SK-N-SH treated with all-trans-retinoic acid at 6 μM for 48 hours (cell line): ENCODE data around the gene SUGCT.

ENCODE experiments used
- ATAC-seq: fragments of 200-7000 bp; cut with Tn5 transposase; 3 replicates; pipeline ENCODE4 v1.9.1; 2020; ENCODE audit warnings: mild to moderate bottlenecking, moderate library complexity
- ARNTL ChIP-seq: fragments of 450-650 bp; formaldehyde crosslinking; IDR thresholded peaks from 2 replicates; pipeline ENCODE4 v1.5.0; 2020; ENCODE audit warnings: low read depth, mild to moderate bottlenecking, moderate library complexity, borderline replicate concordance
- CSDC2 ChIP-seq: fragments of 250-450 bp; sonication (Bioruptor Pico); IDR thresholded peaks from 2 replicates; pipeline ENCODE4 v1.5.0; 2020; ENCODE audit warnings: mild to moderate bottlenecking, moderate library complexity
- ESRRG ChIP-seq: fragments of 250-450 bp; sonication (Bioruptor Pico); IDR thresholded peaks from 2 replicates; pipeline ENCODE4 v1.6.1; 2021; ENCODE audit warnings: mild to moderate bottlenecking
- GLIS3 ChIP-seq: fragments of 250-450 bp; sonication (Bioruptor Pico); IDR thresholded peaks from 2 replicates; pipeline ENCODE4 v1.5.0; 2020; ENCODE audit warnings: mild to moderate bottlenecking, moderate library complexity
- ISL1 ChIP-seq: fragments of 250-450 bp; sonication (Bioruptor Pico); IDR thresholded peaks from 2 replicates; pipeline ENCODE4 v2.1.2; 2022; ENCODE audit warnings: mild to moderate bottlenecking, moderate library complexity
- OSR1 ChIP-seq: fragments of 250-450 bp; sonication (Bioruptor Pico); IDR thresholded peaks from 2 replicates; pipeline ENCODE4 v1.8.0; 2022; ENCODE audit warnings: moderate library complexity, mild to moderate bottlenecking, inconsistent platforms
- PPARA ChIP-seq: fragments of 250-450 bp; sonication (Bioruptor Pico); IDR thresholded peaks from 2 replicates; pipeline ENCODE4 v1.5.0; 2020; ENCODE audit warnings: mild to moderate bottlenecking, borderline replicate concordance
- RARB ChIP-seq: fragments of 250-450 bp; sonication (Bioruptor Pico); IDR thresholded peaks from 2 replicates; pipeline ENCODE4 v1.8.0; 2021; ENCODE audit warnings: mild to moderate bottlenecking, moderate library complexity
- SNAI2 ChIP-seq: fragments of 250-450 bp; sonication (Bioruptor Pico); IDR thresholded peaks from 2 replicates; pipeline ENCODE4 v1.5.0; 2020; ENCODE audit warnings: mild to moderate bottlenecking, moderate library complexity
- TCF4 ChIP-seq: fragments of 250-450 bp; sonication (Bioruptor Pico); IDR thresholded peaks from 2 replicates; pipeline ENCODE4 v1.8.0; 2021; ENCODE audit warnings: mild to moderate bottlenecking, moderate library complexity, borderline replicate concordance
- TOX ChIP-seq: fragments of 250-450 bp; sonication (Bioruptor Pico); IDR thresholded peaks from 2 replicates; pipeline ENCODE4 v1.8.0; 2021; ENCODE audit warnings: mild to moderate bottlenecking, moderate library complexity, borderline replicate concordance
- ZC3H10 ChIP-seq: fragments of 250-450 bp; sonication (Bioruptor Pico); IDR thresholded peaks from 2 replicates; pipeline ENCODE4 v1.5.1; 2021; ENCODE audit warnings: mild to moderate bottlenecking, moderate library complexity
- ZFP3 ChIP-seq: fragments of 250-450 bp; sonication (Bioruptor Pico); IDR thresholded peaks from 2 replicates; pipeline ENCODE4 v1.5.0; 2020; ENCODE audit warnings: mild to moderate bottlenecking, moderate library complexity
- ZFP30 ChIP-seq: fragments of 450-650 bp; formaldehyde crosslinking; IDR thresholded peaks from 2 replicates; pipeline ENCODE4 v1.5.0; 2022; ENCODE audit warnings: mild to moderate bottlenecking, moderate library complexity
- ZNF565 ChIP-seq: fragments of 450-650 bp; formaldehyde crosslinking; conservative IDR thresholded peaks from 2 replicates; pipeline ENCODE4 v1.5.0; 2020; ENCODE audit warnings: low read depth, mild to moderate bottlenecking, moderate library complexity
- ZNF70 ChIP-seq: fragments of 450-650 bp; formaldehyde crosslinking; IDR thresholded peaks from 2 replicates; pipeline ENCODE4 v1.5.0; 2020; ENCODE audit warnings: mild to moderate bottlenecking, moderate library complexity
- ZNF8 ChIP-seq: fragments of 450-650 bp; formaldehyde crosslinking; IDR thresholded peaks from 2 replicates; pipeline ENCODE4 v1.5.0; 2020; ENCODE audit warnings: mild to moderate bottlenecking, moderate library complexity
- TF ChIP-seq, protein P1 (sequence below): fragments of 250-450 bp; sonication (Bioruptor Pico); IDR thresholded peaks from 2 replicates; pipeline ENCODE4 v1.5.1; 2021; ENCODE audit warnings: mild to moderate bottlenecking, moderate library complexity
- TF ChIP-seq, protein P2 (sequence below): fragments of 250-450 bp; sonication (Bioruptor Pico); IDR thresholded peaks from 2 replicates; pipeline ENCODE4 v1.8.0; 2021; ENCODE audit warnings: low read depth, mild to moderate bottlenecking, moderate library complexity, borderline replicate concordance
- TF ChIP-seq, protein P3 (sequence below): fragments of 250-450 bp; sonication (Bioruptor Pico); IDR thresholded peaks from 2 replicates; pipeline ENCODE4 v1.5.0; 2020; ENCODE audit warnings: mild to moderate bottlenecking, moderate library complexity
- TF ChIP-seq, protein P4 (sequence below): fragments of 250-450 bp; sonication (Bioruptor Pico); IDR thresholded peaks from 2 replicates; pipeline ENCODE4 v1.5.1; 2020; ENCODE audit warnings: low read depth, mild to moderate bottlenecking, moderate library complexity
- TF ChIP-seq, protein P5 (sequence below): fragments of 250-450 bp; sonication (Bioruptor Pico); IDR thresholded peaks from 2 replicates; pipeline ENCODE4 v1.8.0; 2020; ENCODE audit warnings: mild to moderate bottlenecking, moderate library complexity, borderline replicate concordance

Gene SUGCT

DNA sequence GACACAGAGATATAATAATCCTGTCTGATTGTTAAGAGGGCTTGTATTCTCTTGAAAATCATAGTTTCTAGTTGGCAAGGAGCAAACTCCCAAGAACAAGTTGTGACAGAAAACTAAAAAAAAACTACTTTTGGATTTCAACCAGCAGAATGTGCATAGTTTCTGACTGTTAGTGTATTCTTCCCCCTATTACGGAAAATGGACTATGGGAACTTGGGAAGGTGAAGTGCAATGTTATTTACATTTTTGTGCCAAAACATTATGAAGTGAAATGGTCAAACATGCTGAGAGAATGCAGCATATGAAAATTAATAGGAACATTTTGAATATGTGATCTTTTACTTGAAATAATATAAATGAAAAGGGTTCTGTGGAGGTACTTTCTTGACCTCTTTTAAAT is 660.8 kb downstream of the SUGCT start:
- no peak for ATAC-seq
- TF ChIP-seq, protein P1, sequence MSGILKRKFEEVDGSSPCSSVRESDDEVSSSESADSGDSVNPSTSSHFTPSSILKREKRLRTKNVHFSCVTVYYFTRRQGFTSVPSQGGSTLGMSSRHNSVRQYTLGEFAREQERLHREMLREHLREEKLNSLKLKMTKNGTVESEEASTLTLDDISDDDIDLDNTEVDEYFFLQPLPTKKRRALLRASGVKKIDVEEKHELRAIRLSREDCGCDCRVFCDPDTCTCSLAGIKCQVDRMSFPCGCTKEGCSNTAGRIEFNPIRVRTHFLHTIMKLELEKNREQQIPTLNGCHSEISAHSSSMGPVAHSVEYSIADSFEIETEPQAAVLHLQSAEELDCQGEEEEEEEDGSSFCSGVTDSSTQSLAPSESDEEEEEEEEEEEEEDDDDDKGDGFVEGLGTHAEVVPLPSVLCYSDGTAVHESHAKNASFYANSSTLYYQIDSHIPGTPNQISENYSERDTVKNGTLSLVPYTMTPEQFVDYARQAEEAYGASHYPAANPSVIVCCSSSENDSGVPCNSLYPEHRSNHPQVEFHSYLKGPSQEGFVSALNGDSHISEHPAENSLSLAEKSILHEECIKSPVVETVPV (CRISPR knock-in tag) = no peak
- TF ChIP-seq, protein P2, sequence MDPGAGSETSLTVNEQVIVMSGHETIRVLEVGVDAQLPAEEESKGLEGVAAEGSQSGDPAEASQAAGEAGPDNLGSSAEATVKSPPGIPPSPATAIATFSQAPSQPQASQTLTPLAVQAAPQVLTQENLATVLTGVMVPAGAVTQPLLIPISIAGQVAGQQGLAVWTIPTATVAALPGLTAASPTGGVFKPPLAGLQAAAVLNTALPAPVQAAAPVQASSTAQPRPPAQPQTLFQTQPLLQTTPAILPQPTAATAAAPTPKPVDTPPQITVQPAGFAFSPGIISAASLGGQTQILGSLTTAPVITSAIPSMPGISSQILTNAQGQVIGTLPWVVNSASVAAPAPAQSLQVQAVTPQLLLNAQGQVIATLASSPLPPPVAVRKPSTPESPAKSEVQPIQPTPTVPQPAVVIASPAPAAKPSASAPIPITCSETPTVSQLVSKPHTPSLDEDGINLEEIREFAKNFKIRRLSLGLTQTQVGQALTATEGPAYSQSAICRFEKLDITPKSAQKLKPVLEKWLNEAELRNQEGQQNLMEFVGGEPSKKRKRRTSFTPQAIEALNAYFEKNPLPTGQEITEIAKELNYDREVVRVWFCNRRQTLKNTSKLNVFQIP (CRISPR knock-in tag) = no peak
- TF ChIP-seq PPARA (CRISPR knock-in tag) = no peak
- TF ChIP-seq OSR1 (CRISPR knock-in tag) = no peak
- TF ChIP-seq, protein P3, sequence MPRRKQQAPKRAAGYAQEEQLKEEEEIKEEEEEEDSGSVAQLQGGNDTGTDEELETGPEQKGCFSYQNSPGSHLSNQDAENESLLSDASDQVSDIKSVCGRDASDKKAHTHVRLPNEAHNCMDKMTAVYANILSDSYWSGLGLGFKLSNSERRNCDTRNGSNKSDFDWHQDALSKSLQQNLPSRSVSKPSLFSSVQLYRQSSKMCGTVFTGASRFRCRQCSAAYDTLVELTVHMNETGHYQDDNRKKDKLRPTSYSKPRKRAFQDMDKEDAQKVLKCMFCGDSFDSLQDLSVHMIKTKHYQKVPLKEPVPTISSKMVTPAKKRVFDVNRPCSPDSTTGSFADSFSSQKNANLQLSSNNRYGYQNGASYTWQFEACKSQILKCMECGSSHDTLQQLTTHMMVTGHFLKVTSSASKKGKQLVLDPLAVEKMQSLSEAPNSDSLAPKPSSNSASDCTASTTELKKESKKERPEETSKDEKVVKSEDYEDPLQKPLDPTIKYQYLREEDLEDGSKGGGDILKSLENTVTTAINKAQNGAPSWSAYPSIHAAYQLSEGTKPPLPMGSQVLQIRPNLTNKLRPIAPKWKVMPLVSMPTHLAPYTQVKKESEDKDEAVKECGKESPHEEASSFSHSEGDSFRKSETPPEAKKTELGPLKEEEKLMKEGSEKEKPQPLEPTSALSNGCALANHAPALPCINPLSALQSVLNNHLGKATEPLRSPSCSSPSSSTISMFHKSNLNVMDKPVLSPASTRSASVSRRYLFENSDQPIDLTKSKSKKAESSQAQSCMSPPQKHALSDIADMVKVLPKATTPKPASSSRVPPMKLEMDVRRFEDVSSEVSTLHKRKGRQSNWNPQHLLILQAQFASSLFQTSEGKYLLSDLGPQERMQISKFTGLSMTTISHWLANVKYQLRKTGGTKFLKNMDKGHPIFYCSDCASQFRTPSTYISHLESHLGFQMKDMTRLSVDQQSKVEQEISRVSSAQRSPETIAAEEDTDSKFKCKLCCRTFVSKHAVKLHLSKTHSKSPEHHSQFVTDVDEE (CRISPR knock-in tag) = no peak
- no peak for TF ChIP-seq CSDC2 (CRISPR knock-in tag)
- no peak for TF ChIP-seq TOX (CRISPR knock-in tag)
- TF ChIP-seq ZNF70 (CRISPR knock-in tag) = no peak
- no peak for TF ChIP-seq ZC3H10 (CRISPR knock-in tag)
- TF ChIP-seq ZFP30 (CRISPR knock-in tag) = no peak
- TF ChIP-seq ISL1 (CRISPR knock-in tag) = no peak

DNA sequence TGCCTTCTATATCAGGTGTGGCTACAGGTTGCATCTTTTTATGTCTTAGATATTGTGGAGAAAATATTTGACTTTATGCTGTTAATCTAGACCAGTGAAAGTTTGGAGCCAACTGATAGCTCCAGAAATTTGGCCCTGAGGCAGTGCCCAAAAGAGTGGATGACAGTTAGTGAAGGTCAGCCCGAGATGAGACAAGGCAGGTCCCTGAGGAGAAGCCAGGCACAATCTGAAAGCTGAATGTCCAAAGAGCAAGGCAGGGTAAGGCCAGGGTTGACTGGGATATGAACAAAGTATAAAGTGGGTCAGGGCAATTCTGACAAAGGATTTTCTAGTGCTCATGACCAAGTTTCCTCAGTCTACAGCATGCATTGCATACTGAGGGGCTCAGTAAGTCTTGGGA is 661.9 kb downstream of the SUGCT start:
- no peak for TF ChIP-seq SNAI2
- no peak for TF ChIP-seq ISL1 (CRISPR knock-in tag)
- TF ChIP-seq, protein P4, sequence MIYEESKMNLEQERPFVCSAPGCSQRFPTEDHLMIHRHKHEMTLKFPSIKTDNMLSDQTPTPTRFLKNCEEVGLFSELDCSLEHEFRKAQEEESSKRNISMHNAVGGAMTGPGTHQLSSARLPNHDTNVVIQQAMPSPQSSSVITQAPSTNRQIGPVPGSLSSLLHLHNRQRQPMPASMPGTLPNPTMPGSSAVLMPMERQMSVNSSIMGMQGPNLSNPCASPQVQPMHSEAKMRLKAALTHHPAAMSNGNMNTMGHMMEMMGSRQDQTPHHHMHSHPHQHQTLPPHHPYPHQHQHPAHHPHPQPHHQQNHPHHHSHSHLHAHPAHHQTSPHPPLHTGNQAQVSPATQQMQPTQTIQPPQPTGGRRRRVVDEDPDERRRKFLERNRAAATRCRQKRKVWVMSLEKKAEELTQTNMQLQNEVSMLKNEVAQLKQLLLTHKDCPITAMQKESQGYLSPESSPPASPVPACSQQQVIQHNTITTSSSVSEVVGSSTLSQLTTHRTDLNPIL (CRISPR knock-in tag) = no peak
- no peak for TF ChIP-seq TCF4 (CRISPR knock-in tag)
- TF ChIP-seq ZNF8 (CRISPR knock-in tag) = no peak
- TF ChIP-seq TOX (CRISPR knock-in tag) = no peak
- no peak for TF ChIP-seq ZNF565 (CRISPR knock-in tag)
- TF ChIP-seq RARB (CRISPR knock-in tag) = no peak
- TF ChIP-seq ZFP3 (CRISPR knock-in tag) = no peak
- no peak for TF ChIP-seq GLIS3 (CRISPR knock-in tag)
- no peak for TF ChIP-seq ESRRG (CRISPR knock-in tag)
- TF ChIP-seq ZNF70 (CRISPR knock-in tag) = no peak
- no peak for TF ChIP-seq ARNTL
- TF ChIP-seq CSDC2 (CRISPR knock-in tag) = no peak
- TF ChIP-seq, protein P5, sequence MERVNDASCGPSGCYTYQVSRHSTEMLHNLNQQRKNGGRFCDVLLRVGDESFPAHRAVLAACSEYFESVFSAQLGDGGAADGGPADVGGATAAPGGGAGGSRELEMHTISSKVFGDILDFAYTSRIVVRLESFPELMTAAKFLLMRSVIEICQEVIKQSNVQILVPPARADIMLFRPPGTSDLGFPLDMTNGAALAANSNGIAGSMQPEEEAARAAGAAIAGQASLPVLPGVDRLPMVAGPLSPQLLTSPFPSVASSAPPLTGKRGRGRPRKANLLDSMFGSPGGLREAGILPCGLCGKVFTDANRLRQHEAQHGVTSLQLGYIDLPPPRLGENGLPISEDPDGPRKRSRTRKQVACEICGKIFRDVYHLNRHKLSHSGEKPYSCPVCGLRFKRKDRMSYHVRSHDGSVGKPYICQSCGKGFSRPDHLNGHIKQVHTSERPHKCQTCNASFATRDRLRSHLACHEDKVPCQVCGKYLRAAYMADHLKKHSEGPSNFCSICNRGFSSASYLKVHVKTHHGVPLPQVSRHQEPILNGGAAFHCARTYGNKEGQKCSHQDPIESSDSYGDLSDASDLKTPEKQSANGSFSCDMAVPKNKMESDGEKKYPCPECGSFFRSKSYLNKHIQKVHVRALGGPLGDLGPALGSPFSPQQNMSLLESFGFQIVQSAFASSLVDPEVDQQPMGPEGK (CRISPR knock-in tag) = no peak
- ATAC-seq = no peak

DNA sequence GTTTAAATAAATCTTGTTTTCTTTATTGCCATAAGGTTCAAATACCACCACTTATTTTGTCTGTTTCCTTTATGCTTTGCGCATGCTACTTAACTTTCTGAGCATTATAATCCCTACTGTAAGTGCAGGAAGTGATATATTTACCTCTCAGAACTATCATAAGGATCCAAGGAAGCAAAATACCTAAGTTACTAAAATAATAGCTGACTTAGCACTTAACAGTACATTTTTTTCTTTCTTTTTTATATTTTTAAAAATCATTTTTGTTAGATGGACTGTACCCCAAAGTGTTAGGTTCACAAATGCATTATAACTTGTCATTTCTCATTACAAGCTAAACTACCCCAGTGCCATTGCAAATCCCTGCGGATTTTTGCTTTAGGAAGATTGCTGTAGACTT is 663.8 kb downstream of the SUGCT start:
- TF ChIP-seq OSR1 (CRISPR knock-in tag) = no peak
- TF ChIP-seq ZC3H10 (CRISPR knock-in tag) = no peak
- no peak for TF ChIP-seq ARNTL
- TF ChIP-seq, protein P5 (CRISPR knock-in tag) = no peak
- no peak for TF ChIP-seq RARB (CRISPR knock-in tag)
- TF ChIP-seq, protein P4 (CRISPR knock-in tag) = no peak
- TF ChIP-seq TOX (CRISPR knock-in tag) = no peak
- no peak for TF ChIP-seq CSDC2 (CRISPR knock-in tag)
- TF ChIP-seq PPARA (CRISPR knock-in tag) = no peak
- TF ChIP-seq ISL1 (CRISPR knock-in tag) = no peak
- TF ChIP-seq, protein P2 (CRISPR knock-in tag) = no peak
- TF ChIP-seq, all 23 proteins: peak for 0
- no peak for ATAC-seq
